22Rv1 (cell line): Measurements from ENCODE around the gene TP53BP2.

Experiments
- H3K27ac ChIP-seq: fragments of 450-650 bp; 2 replicates; pipeline ENCODE4 v1.5.1; 2017
- ZFX ChIP-seq: fragments of 450-650 bp; IDR thresholded peaks from 2 replicates; pipeline ENCODE4 v1.6.1; 2017; ENCODE audit warnings: antibody characterized with exemption, borderline replicate concordance
- TF ChIP-seq, protein P1 (sequence below): fragments of 450-650 bp; IDR thresholded peaks from 2 replicates; pipeline ENCODE4 v1.5.1; 2017; ENCODE audit warnings: mild to moderate bottlenecking

Gene TP53BP2

DNA sequence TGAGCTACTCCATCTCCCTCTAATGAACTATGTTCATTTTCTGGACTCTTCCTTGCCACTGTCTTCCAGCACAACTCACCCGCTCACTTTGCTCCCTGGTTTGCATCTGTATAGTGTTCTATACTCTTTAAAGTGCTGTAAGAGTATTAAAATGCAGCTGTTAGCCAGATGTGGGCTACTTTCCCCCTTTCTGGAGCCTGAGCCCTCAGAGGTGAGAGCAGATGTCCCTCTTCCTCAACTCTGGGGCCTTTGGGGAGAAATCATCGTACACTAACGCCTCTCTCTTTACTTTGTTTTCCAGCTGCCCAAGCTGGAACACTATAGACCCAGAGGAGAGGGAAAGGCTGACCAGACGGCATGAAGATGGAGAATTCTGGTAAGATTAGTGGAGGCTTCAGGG, 94.1 kb downstream of the TP53BP2 start:
- TF ChIP-seq ZFX: no peak
- TF ChIP-seq, protein P1, sequence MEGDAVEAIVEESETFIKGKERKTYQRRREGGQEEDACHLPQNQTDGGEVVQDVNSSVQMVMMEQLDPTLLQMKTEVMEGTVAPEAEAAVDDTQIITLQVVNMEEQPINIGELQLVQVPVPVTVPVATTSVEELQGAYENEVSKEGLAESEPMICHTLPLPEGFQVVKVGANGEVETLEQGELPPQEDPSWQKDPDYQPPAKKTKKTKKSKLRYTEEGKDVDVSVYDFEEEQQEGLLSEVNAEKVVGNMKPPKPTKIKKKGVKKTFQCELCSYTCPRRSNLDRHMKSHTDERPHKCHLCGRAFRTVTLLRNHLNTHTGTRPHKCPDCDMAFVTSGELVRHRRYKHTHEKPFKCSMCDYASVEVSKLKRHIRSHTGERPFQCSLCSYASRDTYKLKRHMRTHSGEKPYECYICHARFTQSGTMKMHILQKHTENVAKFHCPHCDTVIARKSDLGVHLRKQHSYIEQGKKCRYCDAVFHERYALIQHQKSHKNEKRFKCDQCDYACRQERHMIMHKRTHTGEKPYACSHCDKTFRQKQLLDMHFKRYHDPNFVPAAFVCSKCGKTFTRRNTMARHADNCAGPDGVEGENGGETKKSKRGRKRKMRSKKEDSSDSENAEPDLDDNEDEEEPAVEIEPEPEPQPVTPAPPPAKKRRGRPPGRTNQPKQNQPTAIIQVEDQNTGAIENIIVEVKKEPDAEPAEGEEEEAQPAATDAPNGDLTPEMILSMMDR: no peak
- H3K27ac ChIP-seq: no peak overlapping the region

GRCh38 chr1:223750730-223751570, 94.8 kb downstream of the TP53BP2 start:
- H3K27ac ChIP-seq: no peak overlapping the region
- TF ChIP-seq, protein P1: no peak
- TF ChIP-seq ZFX: no peak

- TF ChIP-seq, protein P1: peak; percentile 100
- no peak for TF ChIP-seq ZFX
- no peak overlapping the region for H3K27ac ChIP-seq
Observed at GRCh38 chr1:223748773-223749733, 96.7 kb downstream of the TP53BP2 start.

GRCh38 chr1:223748405-223748772, 97.4 kb downstream of the TP53BP2 start:
- no peak overlapping the region for H3K27ac ChIP-seq
- TF ChIP-seq, protein P1: no peak
- no peak for TF ChIP-seq ZFX

DNA sequence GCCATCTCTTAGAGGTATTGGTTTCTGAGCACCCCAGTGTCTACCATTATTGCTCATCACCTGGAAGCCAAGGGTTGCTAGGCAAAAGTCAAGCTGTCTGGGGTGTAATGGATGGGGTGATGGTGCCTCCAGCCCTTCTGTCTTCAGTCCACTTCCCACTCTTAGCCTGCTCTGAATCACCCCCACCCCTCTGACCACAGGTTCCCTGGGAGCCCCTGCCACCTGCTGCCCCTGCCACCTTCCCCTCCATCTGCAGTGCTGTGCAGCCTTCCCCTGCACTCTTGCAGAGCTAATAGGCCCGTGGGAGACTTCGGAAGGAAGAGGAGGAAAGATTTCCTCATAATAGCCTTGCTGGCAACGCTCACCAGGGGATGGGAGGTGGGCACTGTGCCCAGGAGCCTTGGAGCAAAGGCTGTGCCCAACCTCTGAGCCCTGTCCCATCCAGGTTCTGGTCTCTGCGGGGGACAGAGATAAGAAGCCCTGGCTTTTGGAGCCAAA, 97.9 kb downstream of the TP53BP2 start:
- no peak overlapping the region for H3K27ac ChIP-seq
- no peak for TF ChIP-seq ZFX
- TF ChIP-seq, protein P1: no peak

DNA sequence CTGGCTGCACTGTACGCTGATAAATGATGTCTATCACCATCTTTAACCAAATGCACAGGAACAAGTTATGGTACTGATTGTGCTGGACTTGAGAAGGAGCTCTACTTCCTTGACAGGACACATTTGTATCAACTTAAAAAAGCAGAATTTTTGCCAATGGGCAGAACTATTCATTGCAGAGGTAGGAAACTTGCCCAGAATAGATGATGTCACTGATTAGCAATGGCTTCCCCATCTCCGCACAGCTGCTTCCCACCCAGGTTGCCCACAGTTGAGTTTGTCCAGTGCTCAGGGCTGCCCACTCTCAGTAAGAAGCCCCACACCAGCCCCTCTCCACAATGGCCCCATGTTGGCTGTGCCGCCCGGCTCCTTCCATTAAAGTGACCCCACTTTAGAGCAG, 100.0 kb downstream of the TP53BP2 start:
- no peak for TF ChIP-seq ZFX
- TF ChIP-seq, protein P1: no peak
- no peak overlapping the region for H3K27ac ChIP-seq
